Skin epidermis (tissue), 12 donors: ENCODE data around the gene GABRB1.

Experiments
- H3K27ac ChIP-seq, 21 experiments: fragments of 200-600 bp; sonication (generic) in 11 of 21; one replicate each; pipeline ENCODE4 v1.5.0; 2020; ENCODE audit warnings: mild to moderate bottlenecking in 3 of 21, inconsistent platforms in 2 of 21, moderate library complexity in 2 of 21
- H3K4me3 ChIP-seq, 7 experiments: fragments of 200-600 bp; sonication (generic) in 2 of 7; one replicate each; pipeline ENCODE4 v1.5.0; 2020; ENCODE audit warnings: inconsistent platforms in 2 of 7, mild to moderate bottlenecking in 2 of 7, moderate library complexity in 1 of 7

The GABRB1 gene

DNA sequence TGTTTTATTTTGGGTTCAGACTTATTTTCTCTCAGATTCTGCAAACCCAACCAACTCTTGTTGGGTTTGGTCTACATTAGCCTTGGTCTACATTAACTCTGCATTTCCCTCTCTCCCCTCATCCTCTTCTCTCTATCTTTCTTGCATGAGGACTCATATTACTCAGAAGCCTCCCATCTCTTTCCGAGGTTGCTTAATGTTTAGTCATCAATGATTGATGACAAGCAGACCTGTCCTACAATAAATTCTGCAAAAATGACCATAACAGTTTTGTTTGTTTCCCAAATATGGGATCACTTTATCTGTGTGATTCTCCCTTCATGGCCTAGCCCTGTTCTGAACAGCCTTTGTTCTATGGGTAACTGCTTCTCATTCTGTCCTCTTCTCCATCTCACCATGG lies 75.2 kb downstream of the GABRB1 start:
- H3K4me3 ChIP-seq: no peak overlapping the region
- no peak overlapping the region for H3K27ac ChIP-seq

DNA sequence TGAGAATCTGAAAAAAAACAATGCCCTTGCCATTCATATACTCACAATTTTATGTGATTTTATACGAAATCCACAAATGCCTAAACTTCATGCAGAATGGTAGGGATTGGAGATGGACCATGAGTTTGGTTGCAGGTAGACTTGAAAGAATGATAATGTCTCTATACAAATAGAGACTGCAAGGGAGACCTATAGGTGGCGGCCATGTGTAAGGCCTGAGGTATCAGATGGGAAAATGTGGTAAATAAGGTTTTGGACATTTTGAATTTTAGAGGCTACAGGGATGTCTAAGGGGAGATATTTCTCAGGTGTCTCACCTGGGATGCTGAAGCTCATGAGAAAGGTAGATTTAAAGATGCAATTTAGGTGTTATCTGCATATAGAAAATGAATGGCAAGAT lies 78.0 kb downstream of the GABRB1 start:
- Histone ChIP-seq H3K27ac (no peak overlapping the region), H3K4me3 (no peak overlapping the region)

DNA sequence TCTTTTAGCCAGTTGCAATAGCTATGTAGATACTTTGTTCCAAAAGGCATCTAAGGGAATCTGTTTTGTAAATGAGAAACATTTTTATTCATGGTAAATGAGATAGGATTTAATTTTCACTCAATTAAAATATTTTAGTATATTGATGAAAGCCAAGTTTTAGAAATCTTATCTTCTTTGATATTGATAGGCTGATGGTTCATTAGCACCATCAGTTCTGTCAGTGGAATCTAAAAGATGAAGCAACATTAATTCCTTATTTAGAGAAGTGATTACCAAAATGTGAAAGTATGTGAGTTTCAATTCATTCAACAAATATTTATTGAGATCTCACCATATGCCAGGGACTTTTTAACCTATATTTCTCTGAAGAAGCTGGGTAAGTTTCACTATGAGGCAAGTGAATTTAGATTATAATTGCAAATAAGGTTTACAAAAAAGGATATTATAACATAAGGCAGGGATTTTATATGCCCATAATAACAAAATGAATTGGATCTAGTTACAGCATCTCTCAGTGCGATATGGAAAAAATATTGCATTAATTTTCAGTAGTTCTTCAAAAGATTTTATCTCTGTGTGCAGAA lies 79.3 kb downstream of the GABRB1 start:
- H3K4me3 ChIP-seq: no peak overlapping the region
- no peak overlapping the region for H3K27ac ChIP-seq

DNA sequence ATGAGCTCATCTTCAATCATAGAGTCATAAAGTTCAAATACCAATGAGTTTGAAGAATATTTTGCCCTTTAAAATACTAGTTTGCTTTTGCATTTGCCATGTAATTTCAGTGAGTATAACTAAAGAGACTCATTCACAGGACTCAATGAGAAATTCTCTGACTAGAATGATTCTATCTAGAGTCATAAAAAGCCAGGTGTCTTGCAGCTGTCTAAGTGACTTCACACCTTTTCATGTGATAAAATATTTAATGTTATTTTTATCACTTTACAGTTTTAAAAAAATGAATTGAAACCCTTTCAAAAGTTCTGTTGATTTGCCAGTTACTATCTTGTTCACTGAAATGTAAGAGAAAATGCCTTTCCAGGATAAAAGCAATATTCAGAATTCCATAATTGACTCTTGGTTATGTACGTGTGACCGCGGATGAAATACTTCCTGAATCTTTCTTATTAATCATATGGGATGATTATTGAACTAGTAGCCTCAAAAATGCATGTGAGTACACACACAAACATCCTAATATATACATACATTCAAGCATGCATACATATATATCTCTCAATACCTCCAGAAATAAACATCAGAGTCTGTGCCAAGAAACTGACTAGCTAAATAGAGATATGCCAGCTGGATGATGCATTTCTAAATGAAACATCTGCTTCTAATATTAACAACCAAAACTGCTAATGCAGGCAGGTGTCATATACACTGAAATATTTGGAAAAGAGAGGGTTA lies 87.0 kb downstream of the GABRB1 start:
- Histone ChIP-seq H3K4me3 (no peak overlapping the region), H3K27ac (no peak overlapping the region)

DNA sequence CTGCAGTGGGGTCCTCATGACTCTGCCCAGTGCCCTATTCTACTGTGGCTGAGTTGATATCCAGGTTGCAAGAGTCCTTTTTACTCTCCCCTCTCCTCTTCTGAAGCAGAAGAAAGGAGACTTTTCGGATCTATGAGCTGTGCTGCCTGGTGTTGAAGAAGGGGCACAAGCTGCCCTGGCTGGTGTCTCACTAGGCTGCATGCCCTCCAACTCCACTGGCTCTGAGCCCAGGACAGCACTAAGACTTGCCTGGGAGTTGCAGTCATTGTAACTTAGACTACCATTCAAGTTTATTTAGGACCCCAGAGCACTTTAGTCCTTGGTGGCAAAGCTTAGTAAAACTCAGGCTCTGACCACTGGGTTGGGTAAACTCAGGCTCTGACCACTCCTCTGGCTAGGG lies 89.4 kb downstream of the GABRB1 start:
- H3K27ac ChIP-seq: no peak overlapping the region
- H3K4me3 ChIP-seq: no peak overlapping the region

DNA sequence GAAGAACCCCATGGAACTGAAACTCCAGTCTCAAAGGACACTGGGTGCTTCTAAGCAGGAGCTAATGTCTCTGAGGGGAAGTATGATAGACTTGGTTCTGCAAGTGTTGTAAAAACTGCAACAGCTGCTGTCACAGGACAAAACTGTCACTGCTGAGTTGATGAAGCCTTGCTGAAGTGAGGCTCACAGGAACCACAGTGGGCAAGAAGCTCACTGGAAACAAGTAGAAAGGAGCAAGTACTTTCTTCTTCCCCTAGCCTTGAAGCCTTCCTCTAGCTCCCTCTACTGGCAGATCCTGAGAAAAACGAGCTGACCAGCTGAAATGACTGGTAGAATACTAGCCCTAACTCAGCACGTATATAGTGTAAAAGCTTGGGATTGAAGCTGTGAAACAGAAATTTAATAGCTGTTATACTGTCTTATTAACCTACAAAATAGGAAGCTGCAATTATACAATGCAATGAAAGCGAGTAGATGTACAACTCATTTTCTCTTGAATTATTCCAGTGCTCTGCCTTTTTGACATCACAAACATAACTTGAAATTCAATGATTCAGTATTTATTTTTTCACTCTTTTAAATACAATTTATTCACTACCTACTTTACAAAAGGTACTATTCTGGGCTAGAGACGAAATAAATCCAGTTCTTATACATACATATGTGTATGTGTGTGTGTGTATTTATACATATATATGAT lies 91.4 kb downstream of the GABRB1 start:
- H3K27ac ChIP-seq: no peak overlapping the region
- no peak overlapping the region for H3K4me3 ChIP-seq

DNA sequence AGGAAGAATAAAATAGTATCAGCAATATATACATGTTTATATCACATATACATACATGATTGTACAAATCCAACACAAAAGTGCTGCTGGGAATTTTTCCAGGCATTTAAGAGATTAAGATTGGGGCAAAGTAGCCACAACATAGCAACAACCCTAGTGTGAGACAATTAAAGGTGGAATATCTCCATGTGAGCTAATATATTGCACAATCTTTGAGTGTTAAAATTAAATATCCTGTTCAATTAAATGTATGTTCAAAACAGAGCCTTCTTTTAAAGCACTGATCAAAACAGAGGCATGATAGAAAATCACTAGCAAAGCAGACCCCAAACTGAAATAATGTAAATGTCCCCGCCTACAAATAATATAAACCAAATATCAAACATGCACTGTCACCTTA lies 97.6 kb downstream of the GABRB1 start:
- H3K27ac ChIP-seq: no peak overlapping the region

DNA sequence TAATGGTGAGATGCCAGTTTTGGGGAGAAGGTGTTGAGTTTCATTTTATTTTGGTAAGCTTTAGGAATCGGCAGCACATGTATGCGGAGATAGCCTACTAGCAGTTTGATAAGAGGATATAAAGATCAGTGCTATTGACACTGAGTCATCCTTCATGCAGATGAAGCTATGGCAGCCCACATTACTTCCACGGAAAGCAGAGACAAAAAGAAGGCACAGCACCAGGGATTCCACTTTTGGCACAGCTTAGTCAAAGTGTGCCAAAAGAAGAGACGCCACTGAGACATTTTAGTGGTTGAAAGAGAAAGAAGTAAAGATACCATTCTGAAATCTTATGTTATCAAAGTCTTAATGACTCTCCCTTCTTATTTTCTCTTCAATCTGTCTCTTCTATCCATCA lies 103.8 kb downstream of the GABRB1 start:
- no peak overlapping the region for H3K4me3 ChIP-seq
- no peak overlapping the region for H3K27ac ChIP-seq

More for the DNA sequence above, 97.6 kb downstream of the GABRB1 start:
- H3K4me3 ChIP-seq: no peak overlapping the region

DNA sequence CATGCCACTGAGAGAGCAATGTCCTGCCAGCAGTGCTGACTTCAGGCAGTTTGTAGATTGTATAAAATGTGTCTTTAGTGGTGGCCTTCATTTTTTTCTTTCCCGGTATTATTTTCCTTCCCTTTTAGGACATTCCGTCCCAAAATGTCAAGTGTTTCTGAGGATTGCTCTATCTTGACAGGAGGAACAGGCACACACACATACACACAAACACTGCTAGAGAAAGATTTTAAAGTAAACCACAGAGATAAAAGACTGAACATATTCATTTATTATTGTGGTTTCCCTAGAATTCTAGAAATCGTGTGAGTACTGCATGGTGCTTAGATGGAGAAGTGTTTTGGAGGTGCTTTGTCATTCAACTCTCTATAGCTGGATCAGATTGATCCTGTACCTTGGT lies 111.9 kb downstream of the GABRB1 start:
- Histone ChIP-seq H3K4me3 (no peak overlapping the region), H3K27ac (no peak overlapping the region)

DNA sequence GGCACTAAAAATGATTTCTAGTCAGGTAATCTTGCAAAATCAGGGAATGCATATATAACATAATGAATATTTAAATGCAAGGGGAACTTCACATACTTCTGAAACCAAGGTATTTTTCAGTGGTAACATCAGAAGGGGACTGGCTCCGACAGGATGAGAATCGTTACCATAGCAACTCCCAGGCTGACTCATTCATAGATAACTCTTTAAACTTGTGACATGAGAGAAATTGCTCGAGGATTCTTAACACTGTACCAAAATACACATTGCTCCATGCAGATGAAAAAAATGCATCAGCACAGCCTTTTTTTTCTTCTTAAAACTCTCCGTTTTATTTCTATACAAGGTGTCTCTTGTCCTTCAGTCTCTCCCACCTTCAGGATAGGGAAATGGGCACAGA lies 114.3 kb downstream of the GABRB1 start:
- Histone ChIP-seq H3K27ac (no peak overlapping the region), H3K4me3 (no peak overlapping the region)

DNA sequence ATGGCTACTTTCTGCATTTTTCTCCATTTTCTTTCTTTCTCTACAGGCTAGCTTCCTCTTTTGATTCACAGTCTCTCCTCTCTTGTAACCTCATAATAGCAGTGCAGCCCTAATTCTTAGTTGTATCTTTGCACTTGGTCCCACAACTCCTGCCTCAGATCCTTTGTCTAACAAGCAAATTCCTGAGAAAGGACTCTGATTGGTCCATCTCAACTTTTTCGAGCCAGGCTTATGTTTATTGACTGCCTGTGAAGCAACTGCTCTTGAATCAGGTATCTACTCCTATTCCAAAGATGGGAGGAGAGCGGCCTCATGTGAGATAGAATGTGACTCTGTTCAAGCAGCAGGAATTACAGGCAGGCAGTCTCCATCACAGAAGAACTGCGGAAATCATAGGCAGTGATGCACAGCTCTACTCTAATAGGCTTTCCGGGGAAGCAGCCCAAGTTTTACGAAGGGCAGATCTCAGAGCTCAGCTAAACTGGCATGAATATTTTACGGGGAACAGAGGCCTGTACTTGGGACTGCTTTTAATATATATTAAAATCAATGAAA lies 123.5 kb downstream of the GABRB1 start:
- H3K27ac ChIP-seq: no peak overlapping the region
- H3K4me3 ChIP-seq: no peak overlapping the region

DNA sequence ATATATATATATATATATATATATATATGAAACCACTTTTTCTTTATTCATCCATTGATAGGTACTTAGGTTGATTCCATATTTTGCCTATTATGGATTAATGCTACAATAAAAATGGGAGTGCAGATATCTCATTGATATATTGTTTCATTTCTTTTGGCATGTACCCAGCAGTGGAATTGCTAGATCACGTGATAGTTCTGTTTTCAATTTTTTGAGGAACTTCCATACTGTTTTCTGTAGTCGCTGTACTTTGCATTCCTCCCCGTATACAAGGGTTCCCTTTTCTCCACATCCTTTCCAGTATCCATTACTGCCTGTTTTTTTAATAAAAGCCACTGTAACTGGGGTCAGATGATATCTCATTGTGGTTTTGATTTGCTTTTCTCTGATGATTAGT lies 124.6 kb downstream of the GABRB1 start:
- no peak overlapping the region for H3K4me3 ChIP-seq

DNA sequence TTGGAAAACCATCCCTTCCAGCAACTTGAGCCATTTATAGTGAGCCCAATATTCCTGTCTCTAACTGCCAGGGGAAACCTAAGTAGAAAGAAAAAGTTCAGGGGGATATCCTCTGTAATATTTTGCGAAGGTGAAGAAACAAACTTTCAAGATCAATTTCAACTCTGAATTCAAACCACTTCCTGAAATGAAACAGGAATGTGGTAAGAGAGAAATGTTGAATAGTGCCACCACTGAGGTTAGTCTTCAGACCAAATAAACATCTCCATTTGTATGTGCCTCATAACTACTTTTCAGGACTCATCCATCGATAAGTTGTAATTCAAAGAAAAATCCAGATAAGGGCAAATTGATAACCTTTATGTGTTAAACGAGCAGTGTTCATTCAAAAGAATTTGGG lies 128.7 kb downstream of the GABRB1 start:
- Histone ChIP-seq H3K4me3 (no peak overlapping the region), H3K27ac (no peak overlapping the region)

More for the DNA sequence above, 124.6 kb downstream of the GABRB1 start:
- H3K27ac ChIP-seq: no peak overlapping the region

DNA sequence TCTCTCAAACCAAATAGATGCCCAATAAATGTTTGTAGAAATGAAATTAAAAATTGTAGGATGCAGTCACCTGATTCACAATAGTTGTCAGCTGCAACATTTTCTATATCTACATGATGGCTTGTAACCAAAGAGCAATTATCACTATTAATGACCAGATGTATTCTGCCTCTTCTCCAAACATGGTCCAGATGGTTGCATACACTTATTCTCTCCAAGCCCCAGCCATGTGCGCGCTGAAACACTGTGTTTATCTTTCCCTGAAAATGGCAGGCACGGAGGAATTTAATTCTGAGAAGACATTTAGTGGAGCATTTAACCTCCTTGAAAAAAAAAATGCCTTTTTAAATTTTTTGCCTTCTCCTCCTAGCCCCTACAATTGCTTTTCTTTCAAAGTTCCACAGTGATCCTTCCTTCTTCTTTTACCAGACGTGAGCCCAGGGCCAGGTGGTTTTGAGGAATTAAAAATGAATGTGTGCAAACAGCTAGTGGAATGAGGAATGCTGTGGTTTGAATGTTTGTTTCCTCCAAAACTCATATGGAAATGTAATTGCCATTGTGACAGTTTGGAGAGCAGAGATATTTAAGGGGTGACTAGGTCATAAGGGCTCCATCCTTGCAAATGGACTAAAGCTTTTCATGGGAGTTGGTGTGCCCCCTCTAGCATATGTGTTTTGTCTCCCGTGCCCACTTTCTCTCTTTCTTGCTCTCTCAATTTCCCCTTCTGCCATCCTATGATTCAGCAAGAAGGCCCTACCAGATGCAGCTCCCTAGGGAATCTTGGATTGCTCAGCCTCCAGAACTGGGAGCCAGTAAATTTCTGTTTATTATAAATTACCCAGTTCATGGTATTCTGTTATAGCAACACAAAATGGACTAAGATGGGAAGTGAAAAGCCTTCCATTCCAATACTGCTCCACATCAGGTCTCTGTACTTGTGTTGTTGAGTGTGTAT lies 136.0 kb downstream of the GABRB1 start:
- H3K4me3 ChIP-seq: no peak overlapping the region

DNA sequence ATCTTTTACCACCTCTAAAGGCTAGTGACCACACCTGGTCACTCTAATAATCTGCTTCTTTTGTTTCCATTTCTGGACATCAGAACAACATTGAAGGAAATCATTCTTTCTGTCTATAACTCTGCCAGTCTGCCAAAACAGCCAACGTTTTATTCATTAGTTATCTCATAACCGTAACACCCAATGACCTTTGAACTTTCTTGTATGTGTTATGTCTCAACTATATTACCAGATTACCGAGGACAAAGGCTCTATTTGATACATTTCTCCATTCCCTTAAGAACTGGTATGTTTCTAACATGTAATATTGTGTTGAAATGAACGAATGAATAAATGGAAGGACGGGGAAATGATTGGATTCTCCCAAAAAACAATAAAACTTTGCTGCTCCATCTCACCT lies 152.7 kb downstream of the GABRB1 start:
- Histone ChIP-seq H3K4me3 (no peak overlapping the region), H3K27ac (no peak overlapping the region)

More for the DNA sequence above, 136.0 kb downstream of the GABRB1 start:
- H3K27ac ChIP-seq: no peak overlapping the region

DNA sequence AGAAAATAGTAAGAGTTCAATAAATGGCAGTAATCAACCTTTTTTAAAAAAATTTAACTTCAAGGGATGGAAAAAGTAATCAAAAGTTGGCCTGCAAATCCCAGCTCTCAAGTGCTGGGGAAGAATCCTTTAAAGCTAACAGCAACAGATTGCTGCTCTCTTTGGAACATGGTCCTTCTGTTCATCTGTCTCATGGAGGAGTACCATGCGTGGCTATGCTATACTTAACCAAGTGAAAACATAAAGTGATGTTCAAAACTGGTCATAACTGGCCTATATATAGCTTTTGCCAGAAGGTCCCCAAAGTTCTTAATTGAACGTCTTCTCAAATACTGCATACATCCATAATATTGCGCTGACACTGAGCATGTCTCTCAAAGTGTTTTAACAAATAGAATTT lies 154.4 kb downstream of the GABRB1 start:
- Histone ChIP-seq H3K4me3 (no peak overlapping the region), H3K27ac (no peak overlapping the region)

DNA sequence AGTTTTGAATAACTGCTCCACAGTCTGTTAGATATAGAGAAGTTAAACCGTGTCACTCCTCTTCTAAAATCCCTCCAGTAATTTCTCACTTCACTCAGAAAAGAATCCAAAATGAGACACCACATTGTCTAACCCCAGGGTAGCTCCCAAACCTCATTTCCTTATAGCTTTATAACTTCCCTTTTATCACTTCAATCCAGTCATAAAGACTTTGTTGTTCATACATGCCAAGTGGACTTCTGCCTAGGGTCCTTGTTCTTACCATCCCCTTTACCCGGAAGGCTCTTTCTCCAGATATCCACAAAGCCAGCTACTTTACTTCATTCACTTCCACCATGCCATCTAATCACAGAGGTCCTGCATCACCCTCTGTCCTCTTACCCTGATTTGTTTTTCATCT lies 156.2 kb downstream of the GABRB1 start:
- Histone ChIP-seq H3K4me3 (no peak overlapping the region), H3K27ac (no peak overlapping the region)

DNA sequence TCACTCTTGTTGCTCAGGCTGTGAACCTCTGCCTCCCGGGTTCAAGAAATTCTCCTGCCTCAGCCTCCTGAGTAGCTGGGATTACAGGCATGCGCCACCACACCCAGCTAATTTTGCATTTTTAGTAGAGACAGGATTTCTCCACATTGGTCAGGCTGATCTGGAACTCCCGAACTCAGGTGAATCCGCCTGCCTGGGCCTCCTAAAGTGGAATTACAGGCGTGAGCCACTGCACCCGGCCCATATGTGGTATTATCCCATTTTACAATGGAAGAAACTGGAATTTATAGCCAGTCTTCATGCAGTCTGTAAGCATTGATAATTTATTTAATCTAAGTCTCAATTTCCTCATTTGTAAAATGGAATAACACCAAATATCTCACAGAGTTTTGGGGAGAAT lies 161.8 kb downstream of the GABRB1 start:
- Histone ChIP-seq H3K4me3 (no peak overlapping the region), H3K27ac (no peak overlapping the region)

DNA sequence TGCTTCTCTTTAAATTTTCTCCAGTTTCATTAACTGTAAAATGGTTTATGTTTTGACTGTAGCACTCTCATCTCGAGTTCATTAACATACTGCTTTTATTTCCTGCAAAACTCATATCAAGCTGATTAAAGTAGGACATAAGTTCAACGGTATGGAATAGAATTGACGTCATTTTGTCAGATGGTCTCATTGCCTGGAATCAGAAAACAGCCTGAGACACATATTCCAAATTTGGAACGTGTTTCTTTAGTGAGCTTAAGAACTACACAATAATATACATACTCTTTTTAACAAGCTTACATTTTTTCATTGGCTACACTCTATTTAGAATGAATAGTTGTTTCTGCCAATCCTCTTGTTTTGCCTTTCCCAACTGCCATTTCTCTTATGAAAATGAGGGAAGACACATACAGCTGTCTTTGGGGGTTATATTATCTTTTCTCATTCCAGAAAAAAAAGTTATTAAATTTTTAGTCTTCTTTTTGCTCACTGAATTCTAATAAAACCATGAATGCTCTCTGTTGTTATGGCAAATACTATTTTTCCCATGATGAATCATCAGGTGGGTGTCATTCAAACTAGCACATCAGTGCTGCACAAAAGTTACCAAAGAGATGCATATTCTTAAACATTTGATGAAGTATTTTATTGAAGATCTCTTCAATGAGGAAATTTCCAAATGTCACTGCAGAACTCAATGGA lies 162.8 kb downstream of the GABRB1 start:
- no peak overlapping the region for H3K27ac ChIP-seq

More for the DNA sequence above, 162.8 kb downstream of the GABRB1 start:
- H3K4me3 ChIP-seq: no peak overlapping the region
